Measurements from ENCODE around the gene CCDC154.
"Not testable (repeated sequence)": the region's sequence is repeated elsewhere in the genome, so short reads cannot be mapped to it uniquely, and the experiment has no call there.

CCDC154 gene

DNA sequence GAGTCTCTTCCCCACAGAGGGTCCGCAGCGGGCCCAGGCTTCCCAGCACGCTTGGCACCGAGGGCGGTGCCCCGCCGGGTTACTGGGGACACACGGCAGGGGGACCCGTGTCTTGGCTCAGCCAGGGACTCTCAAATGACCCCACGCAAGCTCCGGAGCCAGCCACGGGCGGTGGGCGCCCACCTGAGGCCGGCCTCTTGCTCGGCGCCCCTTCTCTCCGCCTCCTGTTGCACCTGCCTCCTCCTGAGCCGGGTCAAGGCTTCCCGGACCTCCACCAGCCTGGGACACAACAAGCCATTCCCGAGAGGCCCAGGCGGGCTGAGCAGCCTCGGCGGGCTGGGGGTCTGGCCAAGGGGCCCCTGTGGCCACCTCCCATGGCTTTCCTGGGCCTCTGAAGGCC is 1.7 kb downstream of the CCDC154 start:
- no peak overlapping the region for H3K27ac ChIP-seq (ENCODE audit: insufficient read depth in 1 of 2, low read depth in 1 of 2, low read length in 2 of 2, poor library complexity in 1 of 2, severe bottlenecking in 2 of 2)
- no peaks in the 10 kb centered on the region for H3K9me3 ChIP-seq (ENCODE audit: control extremely low read depth in 1 of 5, control insufficient read depth in 4 of 5, insufficient read depth in 2 of 5, low read depth in 1 of 5, low read length in 4 of 5)
- ChIA-PET POLR2A (no interaction called here), CTCF (interaction anchor here (1.1 kb wide), 1 partner anchor 14 kb away, joined by 3 read pairs; no protein-coding TSS in a partner anchor)
- DNase-seq = no peak
- no peaks in the 10 kb centered on the region for H3K4me1 ChIP-seq (ENCODE audit: control extremely low read depth in 1 of 4, control insufficient read depth in 4 of 4, insufficient read depth in 4 of 4, low read length in 3 of 4)
- no peak overlapping the region for H3K4me3 ChIP-seq (ENCODE audit: control insufficient read depth in 1 of 7, extremely low read depth in 1 of 7, insufficient read depth in 4 of 7, low read depth in 2 of 7, low read length in 6 of 7)
- peaks cover 2 to 25% (median 16%) of the 10 kb centered on the region in 4 experiments for H3K36me3 ChIP-seq (ENCODE audit: control insufficient read depth in 4 of 4, insufficient read depth in 4 of 4, low read length in 3 of 4)
- H3K27me3 ChIP-seq (replicated peaks in 2 of 5; ENCODE audit: control insufficient read depth in 4 of 5, insufficient read depth in 5 of 5, low read length in 4 of 5) = no peaks in the 10 kb centered on the region
- 98% methylated on average over 20 of the region's 24 CpGs for WGBS (ENCODE audit: insufficient coverage)

DNA sequence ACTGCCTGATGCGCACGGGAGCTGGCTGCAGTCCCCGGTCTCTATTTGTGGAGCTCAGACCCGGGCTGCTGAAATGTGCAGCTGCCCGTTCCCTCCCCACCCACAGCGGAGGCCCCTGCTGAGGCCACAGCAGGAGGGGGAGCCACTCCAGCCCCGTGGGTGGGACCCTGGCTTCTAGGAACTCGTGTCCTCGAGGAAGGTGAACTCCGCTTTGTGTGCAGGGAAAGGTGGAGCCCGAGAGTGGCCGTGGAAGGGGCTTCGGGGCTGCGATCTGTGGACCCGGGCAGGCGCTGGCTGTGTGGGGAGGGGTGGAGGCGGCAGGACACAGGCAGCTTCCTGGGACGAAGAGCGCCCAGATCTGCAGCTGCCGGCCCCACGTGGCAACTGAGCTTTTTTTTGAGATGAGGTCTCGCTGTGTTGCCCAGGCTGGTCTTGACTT is 2.9 kb downstream of the CCDC154 start:
- H3K4me3 ChIP-seq (ENCODE audit: control insufficient read depth in 1 of 7, extremely low read depth in 1 of 7, insufficient read depth in 4 of 7, low read depth in 2 of 7, low read length in 6 of 7) = no peak overlapping the region
- CTCF ChIA-PET = interaction anchor here (0.9 to 1.1 kb wide), 2 partner anchors 13 to 17 kb away, joined by 3 read pairs; no protein-coding TSS in a partner anchor

DNA sequence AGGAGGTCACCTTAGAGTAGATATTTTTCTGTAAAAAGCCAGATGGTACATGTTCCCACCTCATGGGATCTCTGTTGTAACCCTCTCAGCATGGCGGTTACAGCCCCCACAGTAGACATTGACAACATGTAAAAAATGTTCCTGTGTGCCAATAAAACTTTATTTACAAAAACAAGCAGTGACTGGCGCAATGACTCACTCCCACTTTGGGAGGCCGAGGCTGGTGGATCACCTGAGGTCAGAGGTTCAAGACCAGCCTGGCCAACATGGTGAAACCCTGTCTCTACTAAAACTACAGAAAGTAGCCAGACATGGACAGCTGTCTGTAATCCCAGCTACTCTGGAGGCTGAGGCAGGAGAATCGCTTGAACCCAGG is 4.7 kb downstream of the CCDC154 start:
- WGBS (ENCODE audit: insufficient coverage) = 100% methylated on average over 4 of the region's 4 CpGs

More for the DNA sequence above, 2.9 kb downstream of the CCDC154 start:
- Histone ChIP-seq H3K4me1 (ENCODE audit: control extremely low read depth in 1 of 4, control insufficient read depth in 4 of 4, insufficient read depth in 4 of 4, low read length in 3 of 4) (no peaks in the 10 kb centered on the region), H3K27me3 (replicated peaks in 2 of 5; ENCODE audit: control insufficient read depth in 4 of 5, insufficient read depth in 5 of 5, low read length in 4 of 5) (no peaks in the 10 kb centered on the region), H3K9me3 (ENCODE audit: control extremely low read depth in 1 of 5, control insufficient read depth in 4 of 5, insufficient read depth in 2 of 5, low read depth in 1 of 5, low read length in 4 of 5) (no peaks in the 10 kb centered on the region), H3K36me3 (ENCODE audit: control insufficient read depth in 4 of 4, insufficient read depth in 4 of 4, low read length in 3 of 4) (peaks cover 2 to 14% (median 8%) of the 10 kb centered on the region in 4 experiments), H3K27ac (ENCODE audit: insufficient read depth in 1 of 2, low read depth in 1 of 2, low read length in 2 of 2, poor library complexity in 1 of 2, severe bottlenecking in 2 of 2) (no peak overlapping the region)
- POLR2A ChIA-PET = interaction anchor here (0.6 kb wide), 1 partner anchor 1623 kb away, joined by 5 read pairs; no protein-coding TSS in a partner anchor
- no peak for DNase-seq
- WGBS (ENCODE audit: insufficient coverage) = 97% methylated on average over 21 of the region's 22 CpGs

GRCh38 chr16:1439058-1439698 is 5.2 kb downstream of the CCDC154 start:
- H3K27ac ChIP-seq (ENCODE audit: insufficient read depth in 1 of 2, low read depth in 1 of 2, low read length in 2 of 2, poor library complexity in 1 of 2, severe bottlenecking in 2 of 2) = no peak overlapping the region
- WGBS (ENCODE audit: insufficient coverage) = 94% methylated on average over 20 of the region's 27 CpGs
- H3K9me3 ChIP-seq (ENCODE audit: control extremely low read depth in 1 of 5, control insufficient read depth in 4 of 5, insufficient read depth in 2 of 5, low read depth in 1 of 5, low read length in 4 of 5) = no peaks in the 10 kb centered on the region
- peaks cover 0 to 2% (median 0%) of the 10 kb centered on the region in 4 experiments for H3K36me3 ChIP-seq (ENCODE audit: control insufficient read depth in 4 of 4, insufficient read depth in 4 of 4, low read length in 3 of 4)
- no peak for DNase-seq
- no peaks in the 10 kb centered on the region for H3K4me1 ChIP-seq (ENCODE audit: control extremely low read depth in 1 of 4, control insufficient read depth in 4 of 4, insufficient read depth in 4 of 4, low read length in 3 of 4)
- ChIA-PET POLR2A (no interaction called here), CTCF (no interaction called here)
- H3K4me3 ChIP-seq (ENCODE audit: control insufficient read depth in 1 of 7, extremely low read depth in 1 of 7, insufficient read depth in 4 of 7, low read depth in 2 of 7, low read length in 6 of 7) = no peak overlapping the region
- H3K27me3 ChIP-seq (replicated peaks in 2 of 5; ENCODE audit: control insufficient read depth in 4 of 5, insufficient read depth in 5 of 5, low read length in 4 of 5) = no peaks in the 10 kb centered on the region

More for the DNA sequence above, 4.7 kb downstream of the CCDC154 start:
- H3K9me3 ChIP-seq (ENCODE audit: control extremely low read depth in 1 of 5, control insufficient read depth in 4 of 5, insufficient read depth in 2 of 5, low read depth in 1 of 5, low read length in 4 of 5); H3K4me3 ChIP-seq (ENCODE audit: control insufficient read depth in 1 of 7, extremely low read depth in 1 of 7, insufficient read depth in 4 of 7, low read depth in 2 of 7, low read length in 6 of 7); CTCF ChIA-PET; H3K27ac ChIP-seq (ENCODE audit: insufficient read depth in 1 of 2, low read depth in 1 of 2, low read length in 2 of 2, poor library complexity in 1 of 2, severe bottlenecking in 2 of 2); DNase-seq; H3K36me3 ChIP-seq (ENCODE audit: control insufficient read depth in 4 of 4, insufficient read depth in 4 of 4, low read length in 3 of 4); POLR2A ChIA-PET; H3K27me3 ChIP-seq (replicated peaks in 2 of 5; ENCODE audit: control insufficient read depth in 4 of 5, insufficient read depth in 5 of 5, low read length in 4 of 5); H3K4me1 ChIP-seq (ENCODE audit: control extremely low read depth in 1 of 4, control insufficient read depth in 4 of 4, insufficient read depth in 4 of 4, low read length in 3 of 4): not testable (repeated sequence)

DNA sequence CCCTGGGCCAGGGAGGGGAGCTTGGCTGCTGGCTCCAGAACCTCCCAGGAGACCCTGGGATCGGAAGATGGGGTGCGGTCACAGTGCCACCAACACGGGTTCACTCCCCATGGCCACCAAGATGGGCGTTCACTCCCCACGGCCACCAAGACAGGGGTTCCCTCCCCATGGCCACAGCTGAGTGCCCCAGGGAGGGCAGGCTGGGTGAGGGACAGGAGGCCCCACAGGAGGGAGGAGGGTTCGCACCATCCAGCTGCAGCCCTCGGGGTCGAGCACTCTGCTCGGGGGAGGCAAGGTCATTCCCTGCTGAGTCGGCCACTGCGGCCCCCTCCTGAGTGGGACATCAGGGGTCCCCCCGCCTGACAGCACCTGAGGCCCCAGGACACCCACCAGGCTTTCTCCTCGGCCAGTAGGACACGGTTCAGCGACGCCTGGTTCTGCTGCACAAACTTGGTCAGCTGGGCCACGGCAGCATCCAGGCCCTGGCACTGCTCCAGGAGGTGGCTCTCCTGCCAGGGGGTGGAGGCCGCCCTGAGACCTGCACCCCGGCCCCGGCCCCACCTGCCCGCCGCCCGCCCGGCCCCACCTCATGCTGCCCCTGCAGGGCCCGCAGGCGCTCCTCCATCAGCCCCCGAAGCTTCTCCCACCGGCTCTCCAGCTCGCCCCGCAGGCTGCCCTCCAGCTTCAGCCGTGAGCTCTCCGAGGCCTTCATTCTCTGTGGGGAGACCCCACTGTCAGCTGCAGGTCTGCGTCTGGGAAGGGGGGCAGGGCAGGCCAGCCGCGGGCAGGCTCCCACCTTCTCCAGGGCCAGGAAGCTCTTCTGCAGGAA is 5.9 kb downstream of the CCDC154 start:
- CTCF ChIA-PET = interaction anchor here (0.9 kb wide), 1 partner anchor 25 kb away, joined by 3 read pairs; no protein-coding TSS in a partner anchor

GRCh38 chr16:1437606-1438005 is 6.8 kb downstream of the CCDC154 start:
- Histone ChIP-seq H3K4me3 (ENCODE audit: control insufficient read depth in 1 of 7, extremely low read depth in 1 of 7, insufficient read depth in 4 of 7, low read depth in 2 of 7, low read length in 6 of 7) (no peak overlapping the region), H3K4me1 (ENCODE audit: control extremely low read depth in 1 of 4, control insufficient read depth in 4 of 4, insufficient read depth in 4 of 4, low read length in 3 of 4) (peaks cover 0 to 14% (median 6%) of the 10 kb centered on the region in 4 experiments), H3K27ac (ENCODE audit: insufficient read depth in 1 of 2, low read depth in 1 of 2, low read length in 2 of 2, poor library complexity in 1 of 2, severe bottlenecking in 2 of 2) (no peak overlapping the region), H3K27me3 (replicated peaks in 2 of 5; ENCODE audit: control insufficient read depth in 4 of 5, insufficient read depth in 5 of 5, low read length in 4 of 5) (no peaks in the 10 kb centered on the region), H3K9me3 (ENCODE audit: control extremely low read depth in 1 of 5, control insufficient read depth in 4 of 5, insufficient read depth in 2 of 5, low read depth in 1 of 5, low read length in 4 of 5) (no peaks in the 10 kb centered on the region), H3K36me3 (ENCODE audit: control insufficient read depth in 4 of 4, insufficient read depth in 4 of 4, low read length in 3 of 4) (peaks cover 0 to 2% (median 0%) of the 10 kb centered on the region in 4 experiments)
- ChIA-PET POLR2A (interaction anchor here (0.8 kb wide), 1 partner anchor 16 kb away, joined by 3 read pairs; no protein-coding TSS in a partner anchor), CTCF (no interaction called here)
- no peak for DNase-seq
- 94% methylated on average over 18 of the region's 22 CpGs for WGBS (ENCODE audit: insufficient coverage)

More for the DNA sequence above, 5.9 kb downstream of the CCDC154 start:
- Histone ChIP-seq H3K27ac (ENCODE audit: insufficient read depth in 1 of 2, low read depth in 1 of 2, low read length in 2 of 2, poor library complexity in 1 of 2, severe bottlenecking in 2 of 2) (no peak overlapping the region), H3K27me3 (replicated peaks in 2 of 5; ENCODE audit: control insufficient read depth in 4 of 5, insufficient read depth in 5 of 5, low read length in 4 of 5) (no peaks in the 10 kb centered on the region), H3K9me3 (ENCODE audit: control extremely low read depth in 1 of 5, control insufficient read depth in 4 of 5, insufficient read depth in 2 of 5, low read depth in 1 of 5, low read length in 4 of 5) (no peaks in the 10 kb centered on the region), H3K36me3 (ENCODE audit: control insufficient read depth in 4 of 4, insufficient read depth in 4 of 4, low read length in 3 of 4) (peaks cover 0 to 2% (median 0%) of the 10 kb centered on the region in 4 experiments), H3K4me3 (ENCODE audit: control insufficient read depth in 1 of 7, extremely low read depth in 1 of 7, insufficient read depth in 4 of 7, low read depth in 2 of 7, low read length in 6 of 7) (no peak overlapping the region), H3K4me1 (ENCODE audit: control extremely low read depth in 1 of 4, control insufficient read depth in 4 of 4, insufficient read depth in 4 of 4, low read length in 3 of 4) (peaks cover 0 to 7% (median 3%) of the 10 kb centered on the region in 4 experiments)
- DNase-seq = no peak
- WGBS (ENCODE audit: insufficient coverage) = 95% methylated on average over 34 of the region's 35 CpGs
- POLR2A ChIA-PET = interaction anchor here (0.8 kb wide), 1 partner anchor 17 kb away, joined by 3 read pairs; no protein-coding TSS in a partner anchor
